Measurements from ENCODE around the gene VPS11. TPM values are rescaled to one million over a fixed set of nuclear protein-coding genes. Genes with fewer than 3 reads are reported as not detected.

Gene VPS11
- total RNA-seq, 1 donor, result 29.4 TPM

DNA sequence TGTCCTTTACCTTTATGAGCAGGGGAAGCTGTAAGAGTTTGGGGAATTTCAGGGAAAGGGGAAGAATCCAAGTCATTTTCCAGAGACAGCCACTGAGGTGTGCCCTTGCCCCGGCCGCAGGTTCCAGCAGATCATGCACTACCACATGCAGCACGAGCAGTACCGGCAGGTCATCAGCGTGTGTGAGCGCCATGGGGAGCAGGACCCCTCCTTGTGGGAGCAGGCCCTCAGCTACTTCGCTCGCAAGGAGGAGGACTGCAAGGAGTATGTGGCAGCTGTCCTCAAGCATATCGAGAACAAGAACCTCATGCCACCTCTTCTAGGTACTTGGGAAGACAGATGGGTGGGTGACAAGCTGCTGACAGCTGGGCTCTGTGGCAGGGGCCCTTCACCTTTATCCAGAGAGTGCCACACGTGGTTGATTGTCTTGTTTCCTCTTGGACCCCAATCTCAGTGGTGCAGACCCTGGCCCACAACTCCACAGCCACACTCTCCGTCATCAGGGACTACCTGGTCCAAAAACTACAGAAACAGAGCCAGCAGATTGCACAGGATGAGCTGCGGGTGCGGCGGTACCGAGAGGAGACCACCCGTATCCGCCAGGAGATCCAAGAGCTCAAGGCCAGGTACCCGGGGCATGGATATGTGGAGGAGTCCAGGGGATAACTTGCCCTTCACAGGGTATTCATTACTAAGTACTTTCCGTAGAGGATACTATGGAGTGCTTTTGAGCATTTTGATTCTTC lies 11.2 kb downstream of the VPS11 start:
- H3K4me3 ChIP-seq (ENCODE audit: low read depth, low read length), result no peak overlapping the region
- TF ChIP-seq, protein P1, sequence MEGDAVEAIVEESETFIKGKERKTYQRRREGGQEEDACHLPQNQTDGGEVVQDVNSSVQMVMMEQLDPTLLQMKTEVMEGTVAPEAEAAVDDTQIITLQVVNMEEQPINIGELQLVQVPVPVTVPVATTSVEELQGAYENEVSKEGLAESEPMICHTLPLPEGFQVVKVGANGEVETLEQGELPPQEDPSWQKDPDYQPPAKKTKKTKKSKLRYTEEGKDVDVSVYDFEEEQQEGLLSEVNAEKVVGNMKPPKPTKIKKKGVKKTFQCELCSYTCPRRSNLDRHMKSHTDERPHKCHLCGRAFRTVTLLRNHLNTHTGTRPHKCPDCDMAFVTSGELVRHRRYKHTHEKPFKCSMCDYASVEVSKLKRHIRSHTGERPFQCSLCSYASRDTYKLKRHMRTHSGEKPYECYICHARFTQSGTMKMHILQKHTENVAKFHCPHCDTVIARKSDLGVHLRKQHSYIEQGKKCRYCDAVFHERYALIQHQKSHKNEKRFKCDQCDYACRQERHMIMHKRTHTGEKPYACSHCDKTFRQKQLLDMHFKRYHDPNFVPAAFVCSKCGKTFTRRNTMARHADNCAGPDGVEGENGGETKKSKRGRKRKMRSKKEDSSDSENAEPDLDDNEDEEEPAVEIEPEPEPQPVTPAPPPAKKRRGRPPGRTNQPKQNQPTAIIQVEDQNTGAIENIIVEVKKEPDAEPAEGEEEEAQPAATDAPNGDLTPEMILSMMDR (IDR thresholded peaks at IDR 0.05; ENCODE audit: insufficient read depth, low read length), result no peak
- DNase-seq (ENCODE audit: low read depth), result no peak

DNA sequence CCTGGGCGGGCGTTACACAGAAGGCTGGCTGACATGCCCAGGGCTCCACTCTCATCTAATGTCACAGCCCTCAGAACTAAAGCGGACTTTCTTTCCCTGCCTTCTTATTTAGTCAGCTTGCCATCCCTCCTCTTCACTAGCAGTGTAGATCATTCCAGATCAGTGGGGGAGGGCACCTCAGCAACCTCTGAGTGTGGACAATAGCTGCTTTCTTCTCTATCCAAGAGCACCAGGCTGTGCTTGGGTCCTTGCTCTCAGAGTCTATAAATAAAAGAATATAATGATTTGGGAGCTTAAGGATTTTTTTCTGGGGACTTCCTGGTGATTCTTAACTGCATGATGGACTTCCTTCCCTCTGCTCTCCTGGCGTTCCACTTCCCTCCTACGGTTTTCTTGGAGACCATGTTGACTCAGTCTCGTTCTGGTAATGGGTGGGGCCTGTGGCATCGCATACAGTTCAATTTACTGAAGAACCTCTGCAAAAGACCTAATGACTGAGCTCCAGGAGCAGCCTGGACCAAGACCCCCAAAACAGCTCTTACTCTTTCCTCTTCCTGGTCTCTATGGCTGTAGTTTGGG lies 14.2 kb downstream of the VPS11 start:
- TF ChIP-seq, protein P1 (IDR thresholded peaks at IDR 0.05; ENCODE audit: insufficient read depth, low read length), result no peak
- no peak overlapping the region for H3K4me3 ChIP-seq (ENCODE audit: low read depth, low read length)
- no peak for DNase-seq (ENCODE audit: low read depth)

DNA sequence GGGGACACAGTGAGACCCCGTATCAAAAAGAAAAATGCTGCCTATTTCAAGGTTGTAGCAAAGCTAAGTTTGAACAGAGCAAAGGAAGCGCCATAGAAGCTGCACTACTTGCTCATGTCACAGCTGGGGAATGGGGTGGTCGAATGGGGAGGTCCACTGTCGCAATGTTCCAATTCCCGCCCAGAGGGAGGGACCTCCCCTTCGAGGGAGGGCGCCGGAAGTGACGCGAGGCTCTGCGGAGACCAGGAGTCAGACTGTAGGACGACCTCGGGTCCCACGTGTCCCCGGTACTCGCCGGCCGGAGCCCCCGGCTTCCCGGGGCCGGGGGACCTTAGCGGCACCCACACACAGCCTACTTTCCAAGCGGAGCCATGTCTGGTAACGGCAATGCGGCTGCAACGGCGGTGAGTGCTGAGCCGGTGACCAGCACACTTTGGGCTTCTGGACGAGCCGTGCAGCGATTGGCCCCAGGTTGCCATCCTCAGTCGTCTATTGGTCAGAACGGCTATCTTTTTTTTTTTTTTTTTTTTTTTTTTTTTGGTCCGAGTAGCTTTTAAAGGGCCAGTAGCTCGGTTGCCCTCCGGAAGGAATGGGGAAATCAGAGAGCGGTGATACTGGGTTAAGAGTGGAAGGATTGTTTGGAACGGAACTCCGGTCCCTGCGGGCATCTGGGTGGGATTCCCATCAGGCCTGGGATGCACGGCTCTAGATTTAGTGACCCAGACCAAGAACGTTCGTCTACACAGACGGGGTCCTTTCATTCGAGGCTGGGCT lies 17.2 kb downstream of the VPS11 start, which contains the start of gene HMBS:
Gene HMBS (plus strand): TSS at position 219 of the 774 bp plus-strand sequence. CDS start 153 bp downstream, at position 372.
- TF ChIP-seq, protein P1 (IDR thresholded peaks at IDR 0.05; ENCODE audit: insufficient read depth, low read length), result no peak
- peak; percentile 92 for DNase-seq (ENCODE audit: low read depth)
- H3K4me3 ChIP-seq (ENCODE audit: low read depth, low read length), result peak within 1 kb of the TSS; percentile 91

DNA sequence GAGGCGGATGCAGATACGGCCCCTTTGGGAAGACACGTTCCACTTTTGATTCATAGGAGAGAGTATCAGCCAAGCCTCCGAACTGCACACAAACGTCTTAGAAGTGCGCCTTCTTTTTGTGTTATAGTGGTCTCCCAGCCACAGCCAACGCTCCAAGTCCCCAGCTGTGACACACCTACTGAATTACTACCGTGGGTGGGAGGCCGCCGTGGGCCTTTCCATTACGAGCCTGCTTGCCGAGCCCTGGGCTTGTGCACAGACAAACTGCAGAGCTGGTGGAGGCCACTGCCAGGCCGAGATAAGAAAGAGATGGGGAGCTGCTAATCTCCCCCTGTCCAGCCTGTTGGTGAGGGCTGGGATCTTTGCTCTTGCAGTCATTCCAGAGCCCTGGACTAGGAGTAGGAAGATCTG lies 17.8 kb downstream of the VPS11 start:
- DNase-seq (ENCODE audit: low read depth), result no peak
- TF ChIP-seq, protein P1 (IDR thresholded peaks at IDR 0.05; ENCODE audit: insufficient read depth, low read length), result no peak
- peak overlapping the region; percentile 91 for H3K4me3 ChIP-seq (ENCODE audit: low read depth, low read length)

DNA sequence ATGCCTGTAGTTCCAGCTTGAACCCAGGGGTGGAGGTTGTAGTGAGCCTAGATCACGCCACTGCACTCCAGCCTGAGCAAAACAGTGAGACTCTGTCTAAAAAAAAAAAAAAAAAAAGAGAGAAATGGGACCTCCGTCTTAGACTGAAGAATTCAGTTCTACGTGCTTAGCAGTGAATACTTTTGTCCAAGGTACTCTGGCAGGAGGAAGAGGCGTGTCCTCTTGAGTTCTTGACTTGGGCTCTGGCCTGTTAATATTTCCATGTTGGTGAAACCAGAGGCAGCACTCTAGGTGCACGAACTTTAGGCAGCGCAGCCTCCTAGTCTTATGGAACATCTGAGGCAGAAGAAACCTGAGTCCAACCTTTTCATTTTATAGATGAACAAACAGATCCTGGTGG lies 19.5 kb downstream of the VPS11 start:
- TF ChIP-seq, protein P1 (IDR thresholded peaks at IDR 0.05; ENCODE audit: insufficient read depth, low read length), result no peak
- no peak for DNase-seq (ENCODE audit: low read depth)
- no peak overlapping the region for H3K4me3 ChIP-seq (ENCODE audit: low read depth, low read length)

DNA sequence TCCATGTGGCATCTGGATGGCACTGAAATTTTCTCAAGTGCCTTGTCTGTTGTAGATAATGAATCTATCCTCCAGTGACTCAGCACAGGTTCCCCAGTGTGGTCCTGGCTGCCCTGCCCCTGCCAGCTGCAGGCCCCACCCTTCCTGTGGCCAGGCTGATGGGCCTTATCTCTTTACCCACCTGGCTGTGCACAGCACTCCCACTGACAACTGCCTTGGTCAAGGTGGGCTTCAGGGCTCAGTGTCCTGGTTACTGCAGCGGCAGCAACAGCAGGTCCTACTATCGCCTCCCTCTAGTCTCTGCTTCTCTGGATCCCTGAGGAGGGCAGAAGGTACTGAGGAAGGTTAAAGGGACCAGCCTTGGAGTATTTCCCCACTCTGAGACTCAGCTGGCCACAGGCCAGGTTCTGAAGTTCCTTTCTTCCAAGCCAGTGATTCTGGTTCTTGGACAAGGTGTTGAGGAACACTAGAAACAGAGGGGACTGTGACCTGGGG lies 20.2 kb downstream of the VPS11 start:
- no peak for DNase-seq (ENCODE audit: low read depth)
- TF ChIP-seq, protein P1 (IDR thresholded peaks at IDR 0.05; ENCODE audit: insufficient read depth, low read length), result no peak
- H3K4me3 ChIP-seq (ENCODE audit: low read depth, low read length), result no peak overlapping the region
